ENCODE results near the gene CCT2.
A peak's percentile ranks its signal among the peaks of the same experiment; 100 is the strongest.

DNA sequence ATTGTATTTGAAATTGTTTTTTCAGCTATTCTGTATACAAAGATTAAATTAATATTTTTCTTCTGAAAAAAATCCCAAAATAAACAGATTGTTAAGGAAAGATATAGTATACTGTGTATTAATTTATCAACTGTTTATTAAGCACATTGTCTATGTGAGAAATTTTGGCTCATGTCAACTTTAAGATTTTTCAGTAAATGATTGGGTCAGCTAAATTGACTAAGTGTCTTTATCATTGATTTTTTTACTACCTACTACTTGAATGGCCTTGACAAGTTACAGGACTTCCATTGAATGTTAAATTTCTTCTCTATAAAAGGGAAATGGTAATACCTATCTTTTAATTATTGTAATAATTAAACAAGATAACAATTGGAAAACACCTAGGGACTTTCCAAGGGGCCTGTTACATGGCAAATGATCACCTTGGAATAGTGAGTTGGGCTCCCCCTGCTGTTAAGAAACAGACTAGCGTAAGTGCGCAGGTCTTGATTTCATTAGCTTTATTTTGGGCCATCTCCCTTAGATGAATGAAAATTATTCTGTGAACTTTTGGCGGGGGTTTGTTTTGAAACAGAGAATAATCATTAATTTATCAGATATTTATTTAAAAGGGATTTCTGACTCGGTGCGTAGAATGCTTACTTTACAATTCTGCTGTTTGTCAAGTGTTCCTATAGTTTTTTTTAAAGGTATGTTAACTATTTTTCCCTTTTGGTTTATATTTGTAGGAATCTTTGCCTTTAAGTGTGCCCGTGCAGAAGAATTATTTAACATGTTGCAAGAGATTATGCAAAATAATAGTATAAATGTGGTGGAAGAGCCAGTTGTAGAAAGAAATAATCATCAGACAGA, 14.5 kb upstream of the CCT2 start:
- TF ChIP-seq SIN3A (IDR thresholded peaks at IDR 0.05; ENCODE audit: borderline replicate concordance, insufficient read depth, low read depth, low read length) (no peak), CTCF (IDR thresholded peaks at IDR 0.05) (peak; percentile 83; the same call in 1 of the 2 replicates), POLR2AphosphoS5 (IDR thresholded peaks at IDR 0.05; ENCODE audit: low read depth, low read length) (no peak), REST (IDR thresholded peaks at IDR 0.05; ENCODE audit: insufficient read depth in 1 of 2, low read depth in 2 of 2, low read length in 1 of 2) (no peak)
